LNCAP (cell line): ENCODE measurements around the gene PTPRD.

ENCODE experiments used
- CTCF ChIP-seq: fragments of 450-650 bp; IDR thresholded peaks from 2 replicates; pipeline ENCODE4 v1.5.1; 2017; ENCODE audit warnings: mild to moderate bottlenecking

Gene PTPRD

GRCh38 chr9:8348756-8349155 lies 2264.0 kb downstream of the PTPRD start:
- TF ChIP-seq CTCF, result no peak

DNA sequence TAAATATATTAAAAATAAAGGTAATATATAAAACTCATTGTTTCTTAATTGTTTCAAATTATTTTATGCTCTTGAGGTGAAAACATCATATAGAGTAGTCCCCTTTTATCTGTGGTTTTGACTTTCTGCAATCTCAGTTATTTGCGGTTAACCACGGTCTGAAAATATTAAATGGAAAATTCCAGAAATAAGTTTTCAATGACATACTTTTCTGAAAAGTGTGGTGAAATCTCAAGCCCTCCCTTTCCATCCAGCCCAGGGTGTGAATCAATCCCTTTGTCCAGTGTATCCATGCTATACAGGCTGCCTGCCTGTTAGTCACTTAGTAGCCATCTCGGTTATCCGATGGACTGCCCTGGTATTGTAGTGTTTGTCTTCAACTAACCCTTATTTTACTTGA lies 2266.5 kb downstream of the PTPRD start:
- TF ChIP-seq CTCF, result no peak

DNA sequence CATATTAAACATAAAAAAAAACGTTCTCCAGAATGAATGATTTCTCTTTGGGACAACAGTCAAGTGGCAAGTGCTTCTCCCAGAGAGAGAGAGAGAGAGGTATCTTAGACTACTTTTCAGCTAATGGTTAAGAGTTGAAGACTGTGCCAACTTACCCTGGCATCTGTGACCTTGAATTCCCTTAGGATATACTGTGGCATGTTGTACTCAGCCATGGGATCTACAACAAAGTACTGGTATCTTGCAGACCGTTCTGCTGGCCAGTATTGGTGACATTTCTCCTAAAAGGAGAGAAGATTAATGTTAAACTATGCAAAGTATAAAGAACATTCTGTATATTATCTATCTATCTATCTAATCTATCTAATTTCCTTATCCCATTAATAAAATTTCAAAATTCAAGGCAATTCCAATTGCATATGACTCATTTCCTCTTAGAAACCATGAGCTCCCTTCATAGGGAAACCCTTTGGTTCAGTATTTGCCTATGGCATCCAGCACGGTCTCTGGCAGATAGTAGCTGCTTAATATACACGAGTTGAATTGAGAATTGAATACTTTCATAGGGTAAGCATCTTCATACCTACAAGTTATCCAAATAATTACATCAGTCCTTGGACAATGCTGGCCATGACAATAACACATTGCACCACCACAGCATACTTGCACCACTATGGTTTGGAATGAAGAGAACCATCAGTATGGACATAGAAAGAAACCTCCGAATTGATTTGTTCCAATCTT lies 2273.9 kb downstream of the PTPRD start:
- no peak for TF ChIP-seq CTCF

DNA sequence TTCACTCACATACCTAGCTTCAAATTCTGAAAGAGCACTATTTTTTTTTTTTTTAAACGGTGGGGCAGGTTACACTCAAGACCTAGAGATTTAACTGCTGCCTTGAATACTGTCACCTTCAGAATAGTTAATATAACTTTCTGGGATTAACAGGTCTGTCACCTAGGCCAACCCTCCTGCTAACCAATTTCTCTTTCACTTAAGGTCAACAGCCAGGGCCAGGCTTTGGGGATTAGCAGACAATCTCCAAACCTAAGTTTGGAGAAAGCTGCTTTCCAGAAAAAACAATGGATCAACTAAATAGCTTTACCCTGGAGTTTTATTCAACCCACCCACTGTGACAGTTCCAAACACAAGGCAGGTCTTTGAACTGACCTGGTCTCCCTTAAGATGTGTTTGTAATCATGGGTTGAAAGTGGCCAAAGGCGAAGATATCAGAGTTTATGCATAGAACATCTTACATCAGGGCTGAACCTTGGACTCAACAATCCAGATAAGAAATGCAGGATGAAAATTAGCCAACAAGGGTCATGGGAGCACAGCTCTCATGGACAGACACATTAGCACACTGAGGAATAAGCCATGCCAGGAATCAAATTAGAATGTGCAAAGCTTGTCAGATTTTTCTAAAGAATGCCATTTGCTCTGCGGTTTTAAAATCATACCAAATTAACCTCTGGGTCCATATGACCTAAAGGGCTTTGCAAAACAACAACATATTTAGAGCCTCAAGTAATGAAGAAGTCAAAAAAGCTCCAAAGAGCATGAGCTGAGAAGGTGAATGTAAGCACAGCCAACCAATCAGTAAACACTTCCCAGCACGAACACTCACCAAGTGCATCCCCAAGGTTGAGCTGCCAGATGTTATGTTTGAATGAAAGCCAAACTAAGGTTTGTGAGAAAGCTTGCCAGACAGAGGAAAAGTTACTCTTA lies 2274.7 kb downstream of the PTPRD start:
- no peak for TF ChIP-seq CTCF

- TF ChIP-seq CTCF, result no peak
Measured at GRCh38 chr9:8332871-8333270, 2279.9 kb downstream of the PTPRD start.

- TF ChIP-seq CTCF, result no peak
Measured at GRCh38 chr9:8332331-8332650, 2280.5 kb downstream of the PTPRD start.

GRCh38 chr9:8331507-8332330 lies 2281.1 kb downstream of the PTPRD start:
- no peak for TF ChIP-seq CTCF
